CD14-positive monocyte (primary cell): ENCODE measurements around the gene INHBA. TPM values are rescaled to one million over a fixed set of nuclear protein-coding genes. Genes with fewer than 3 reads are reported as not detected.

Experiments
- DNase-seq, 3 donors: peaks; one replicate each; pipeline ENCODE4 v3.0.0-alpha.2; 2011 to 2022
- H2AFZ ChIP-seq: 2 replicates; pipeline ENCODE4 v1.6.0; 2012; ENCODE audit warnings: mild to moderate bottlenecking, low read depth, low read length, inconsistent platforms; ENCODE audit not compliant: insufficient read depth, poor library complexity, severe bottlenecking
- H3K27ac ChIP-seq, 2 donors: 1 replicate in 1 of 2; 2 replicates in 1 of 2; pipeline ENCODE4 v1.5.1; 2012 to 2013; ENCODE audit warnings: low read length in 2 of 2, control low read depth in 1 of 2, inconsistent platforms in 1 of 2, low read depth in 1 of 2, mild to moderate bottlenecking in 1 of 2
- H3K27me3 ChIP-seq, 2 donors: one replicate each; pipeline versions ENCODE4 v1.6.0 to v1.6.1; 2011 to 2013; ENCODE audit warnings: low read length in 2 of 2; ENCODE audit not compliant: control insufficient read depth in 2 of 2, insufficient read depth in 2 of 2
- H3K36me3 ChIP-seq, 2 donors: replicated peaks in 1 of 2; 1 replicate in 1 of 2; 2 replicates in 1 of 2; pipeline versions ENCODE4 v1.5.1 to v1.6.1; 2012 to 2013; ENCODE audit warnings: low read length in 2 of 2, control low read depth in 1 of 2, inconsistent platforms in 1 of 2, mild to moderate bottlenecking in 1 of 2; ENCODE audit not compliant: insufficient read depth in 2 of 2, control insufficient read depth in 1 of 2
- H3K4me1 ChIP-seq, 2 donors: 1 replicate in 1 of 2; 2 replicates in 1 of 2; pipeline versions ENCODE4 v1.5.1 to v1.6.1; 2012 to 2013; ENCODE audit warnings: low read length in 2 of 2, control low read depth in 1 of 2, inconsistent platforms in 1 of 2, mild to moderate bottlenecking in 1 of 2, moderate library complexity in 1 of 2; ENCODE audit not compliant: insufficient read depth in 2 of 2, control insufficient read depth in 1 of 2
- H3K4me2 ChIP-seq: replicated peaks from 2 replicates; pipeline ENCODE3; 2012; ENCODE audit warnings: low read length, moderate library complexity, mild to moderate bottlenecking; ENCODE audit not compliant: poor library complexity, severe bottlenecking; ENCODE audit errors: extremely low read depth
- H3K4me3 ChIP-seq, 3 experiments: fragments of 200-600 bp in 1 of 3; sonication (generic) in 1 of 3; replicated peaks in 1 of 3; 1 replicate in 2 of 3; 2 replicates in 1 of 3; pipeline ENCODE4 v1.5.1; 2011 to 2013; ENCODE audit warnings: low read length in 3 of 3, mild to moderate bottlenecking in 3 of 3, control low read depth in 2 of 3, low read depth in 2 of 3, inconsistent platforms in 1 of 3, moderate library complexity in 1 of 3
- H3K79me2 ChIP-seq: 2 replicates; pipeline ENCODE4 v1.6.0; 2012; ENCODE audit warnings: mild to moderate bottlenecking, control low read depth, inconsistent platforms, low read length, moderate library complexity; ENCODE audit not compliant: insufficient read depth
- H3K9ac ChIP-seq: 2 replicates; pipeline ENCODE4 v1.6.0; 2017; ENCODE audit warnings: low read length, mild to moderate bottlenecking; ENCODE audit not compliant: insufficient read depth, poor library complexity, severe bottlenecking
- H3K9me3 ChIP-seq, 2 donors: replicated peaks in 1 of 2; 1 replicate in 1 of 2; 2 replicates in 1 of 2; pipeline versions ENCODE4 v1.5.1 to v1.6.1; 2012 to 2013; ENCODE audit warnings: low read length in 2 of 2, control low read depth in 1 of 2; ENCODE audit not compliant: control insufficient read depth in 1 of 2, insufficient read depth in 1 of 2
- H4K20me1 ChIP-seq: 2 replicates; pipeline ENCODE4 v1.6.0; 2012; ENCODE audit warnings: mild to moderate bottlenecking, low read length, control low read depth, moderate library complexity; ENCODE audit not compliant: insufficient read depth
- H3K27ac Mint-ChIP-seq, 7 donors: one replicate each; pipeline ENCODE4 v1.8.0; 2020; ENCODE audit warnings: mild to moderate bottlenecking in 7 of 7, mixed read lengths in 7 of 7, moderate library complexity in 6 of 7, inconsistent platforms in 2 of 7
- H3K27me3 Mint-ChIP-seq, 3 donors: one replicate each; pipeline ENCODE4 v1.8.0; 2021 to 2022; ENCODE audit warnings: low read depth in 3 of 3, mild to moderate bottlenecking in 3 of 3, mixed read lengths in 3 of 3, moderate library complexity in 3 of 3, inconsistent platforms in 1 of 3
- H3K36me3 Mint-ChIP-seq, 2 donors: one replicate each; pipeline ENCODE4 v1.8.0; 2020; ENCODE audit warnings: mixed read lengths in 2 of 2, inconsistent platforms in 1 of 2, mild to moderate bottlenecking in 1 of 2
- H3K4me1 Mint-ChIP-seq: one replicate; pipeline ENCODE4 v1.8.0; 2020; ENCODE audit warnings: mild to moderate bottlenecking, mixed read lengths
- H3K4me3 Mint-ChIP-seq, 2 donors: one replicate each; pipeline ENCODE4 v1.8.0; 2020; ENCODE audit warnings: mild to moderate bottlenecking in 2 of 2, mixed read lengths in 2 of 2, moderate library complexity in 1 of 2
- H3K9me3 Mint-ChIP-seq, 7 donors: one replicate each; pipeline ENCODE4 v1.8.0; 2020 to 2022; ENCODE audit warnings: mixed read lengths in 7 of 7, mild to moderate bottlenecking in 6 of 7, moderate library complexity in 6 of 7, inconsistent platforms in 2 of 7
- CTCF ChIP-seq: fragments of 200-600 bp; IDR thresholded peaks from one replicate; pipeline ENCODE4 v1.8.0; 2022; ENCODE audit warnings: antibody characterized with exemption, mild to moderate bottlenecking
- WGBS: methylation state at CpG from one replicate; pipeline ENCODE4 v1.1.5; 2013; ENCODE audit warnings: missing lambda C conversion rate; ENCODE audit not compliant: insufficient coverage; 5-methylcytosine and 5-hydroxymethylcytosine counted together
- intact Hi-C, 2 donors: fragments of 100-400 bp; cut with micrococcal nuclease; formaldehyde crosslinking; loops; one replicate each; pipeline versions ENCODE4 v1.15.0 to v1.15.1; 2023
- polyA plus RNA-seq, 3 donors: library from polyadenylated mRNA; depleted of rRNA in 1 of 3; unstranded in 2 of 3; stranded (reverse) in 1 of 3; fragments of 300-500 nt in 2 of 3; fragments of >200 nt in 1 of 3; fragmentation: Illumina TruSeq in 2 of 3; gene quantifications; 1 replicate in 2 of 3; 2 replicates in 1 of 3; pipeline ENCODE4 v1.2.3, GENCODE V29; 2012 to 2021

INHBA gene
- polyA plus RNA-seq, 3 donors: 0.08 to 0.24 (median 0.09) TPM

DNA sequence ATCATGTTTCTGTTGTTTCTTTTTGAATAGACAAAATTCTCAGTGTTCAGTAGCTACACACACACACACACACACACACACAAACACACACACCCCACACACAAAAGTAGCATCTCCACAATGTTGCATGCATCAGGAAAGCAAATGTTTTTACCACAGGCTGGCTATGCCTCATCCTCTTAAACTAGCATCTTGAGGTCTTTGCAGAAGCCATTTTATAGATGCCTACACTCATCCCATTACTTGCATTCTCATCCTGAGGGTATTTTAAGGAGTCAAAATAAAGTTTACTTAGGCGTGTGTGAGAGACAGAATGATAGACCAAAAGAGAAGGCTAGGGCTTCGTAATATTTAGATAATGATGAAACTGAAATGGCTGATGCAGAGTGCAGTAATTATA lies 7.9 kb upstream of the INHBA start:
- H3K9ac ChIP-seq: no peak overlapping the region
- H3K36me3 ChIP-seq: no peaks in the 10 kb centered on the region
- no peaks in the 10 kb centered on the region for H3K9me3 ChIP-seq
- H3K4me3 Mint-ChIP-seq: no peak overlapping the region
- H3K9me3 Mint-ChIP-seq: peaks cover 0 to 3% (median 0%) of the 10 kb centered on the region in 7 donors
- TF ChIP-seq CTCF: no peak
- H3K27me3 ChIP-seq: no peaks in the 10 kb centered on the region
- H3K4me1 Mint-ChIP-seq: peaks cover 24% of the 10 kb centered on the region
- DNase-seq: no peak
- H3K27ac ChIP-seq: no peak overlapping the region
- 83% methylated on average over 2 of the region's 2 CpGs for WGBS
- H3K27ac Mint-ChIP-seq: peak overlapping the region in 1 of 7 donors; percentile 3
- no peaks in the 10 kb centered on the region for H3K79me2 ChIP-seq
- no peak overlapping the region for H3K4me3 ChIP-seq
- no peaks in the 10 kb centered on the region for H3K36me3 Mint-ChIP-seq
- no peak overlapping the region for H3K4me2 ChIP-seq
- peaks cover 8 to 14% of the 10 kb centered on the region in 2 donors for H3K4me1 ChIP-seq
- no peaks in the 10 kb centered on the region for H4K20me1 ChIP-seq
- H2AFZ ChIP-seq: no peak overlapping the region
- intact Hi-C loops: no loop called here
- peaks cover 0 to 9% (median 2%) of the 10 kb centered on the region in 3 donors for H3K27me3 Mint-ChIP-seq

GRCh38 chr7:41709621-41710020 lies 6.7 kb upstream of the INHBA start:
- TF ChIP-seq CTCF: no peak
- Mint-ChIP-seq H3K4me3 (no peak overlapping the region), H3K36me3 (no peaks in the 10 kb centered on the region), H3K4me1 (peaks cover 34% of the 10 kb centered on the region), H3K27ac (peak overlapping the region in 2 of 7 donors; percentile 19 to 79), H3K27me3 (peaks cover 0 to 9% (median 2%) of the 10 kb centered on the region in 3 donors), H3K9me3 (peaks cover 0 to 3% (median 0%) of the 10 kb centered on the region in 7 donors)
- 0% methylated on average over 1 of the region's 4 CpGs for WGBS
- no peak overlapping the region for H3K9ac ChIP-seq
- no peaks in the 10 kb centered on the region for H3K27me3 ChIP-seq
- H3K4me1 ChIP-seq: peaks cover 14 to 25% of the 10 kb centered on the region in 2 donors
- H2AFZ ChIP-seq: no peak overlapping the region
- H3K9me3 ChIP-seq: no peaks in the 10 kb centered on the region
- H3K79me2 ChIP-seq: no peaks in the 10 kb centered on the region
- H3K36me3 ChIP-seq: no peaks in the 10 kb centered on the region
- DNase-seq: peak; percentile 61 to 91 (median 70)
- no peak overlapping the region for H3K4me2 ChIP-seq
- intact Hi-C loops: loop anchor here (5.0 to 10.0 kb wide), 6 partner anchors 68 to 1435 kb away; no protein-coding TSS in a partner anchor
- H4K20me1 ChIP-seq: no peaks in the 10 kb centered on the region
- H3K4me3 ChIP-seq: no peak overlapping the region
- H3K27ac ChIP-seq: no peak overlapping the region
